Measurements from ENCODE around the gene RRAS2.

DNA sequence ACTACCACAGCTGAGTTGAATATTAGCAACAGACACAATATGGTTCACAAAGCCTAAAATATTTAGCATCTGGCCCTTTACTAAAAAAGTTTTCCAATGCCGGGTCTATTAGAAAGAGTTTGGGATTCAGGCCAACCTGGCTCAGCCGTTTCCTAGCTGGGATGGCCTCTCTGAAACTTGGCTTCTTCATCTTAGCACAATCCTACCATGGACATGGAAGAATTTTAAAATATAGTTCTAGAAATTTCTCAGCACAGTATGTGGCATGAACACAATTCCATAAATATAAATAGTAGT, 103.8 kb downstream of the RRAS2 start:
- TF ChIP-seq, protein P1, sequence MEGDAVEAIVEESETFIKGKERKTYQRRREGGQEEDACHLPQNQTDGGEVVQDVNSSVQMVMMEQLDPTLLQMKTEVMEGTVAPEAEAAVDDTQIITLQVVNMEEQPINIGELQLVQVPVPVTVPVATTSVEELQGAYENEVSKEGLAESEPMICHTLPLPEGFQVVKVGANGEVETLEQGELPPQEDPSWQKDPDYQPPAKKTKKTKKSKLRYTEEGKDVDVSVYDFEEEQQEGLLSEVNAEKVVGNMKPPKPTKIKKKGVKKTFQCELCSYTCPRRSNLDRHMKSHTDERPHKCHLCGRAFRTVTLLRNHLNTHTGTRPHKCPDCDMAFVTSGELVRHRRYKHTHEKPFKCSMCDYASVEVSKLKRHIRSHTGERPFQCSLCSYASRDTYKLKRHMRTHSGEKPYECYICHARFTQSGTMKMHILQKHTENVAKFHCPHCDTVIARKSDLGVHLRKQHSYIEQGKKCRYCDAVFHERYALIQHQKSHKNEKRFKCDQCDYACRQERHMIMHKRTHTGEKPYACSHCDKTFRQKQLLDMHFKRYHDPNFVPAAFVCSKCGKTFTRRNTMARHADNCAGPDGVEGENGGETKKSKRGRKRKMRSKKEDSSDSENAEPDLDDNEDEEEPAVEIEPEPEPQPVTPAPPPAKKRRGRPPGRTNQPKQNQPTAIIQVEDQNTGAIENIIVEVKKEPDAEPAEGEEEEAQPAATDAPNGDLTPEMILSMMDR (IDR thresholded peaks at IDR 0.05), result no peak
- no peak for TF ChIP-seq POLR2A (IDR thresholded peaks at IDR 0.05)

Measured in adrenal gland (tissue), 5 donors.